GM18511 (cell line): ENCODE data around the gene BPIFA3.
"Not testable (repeated sequence)": the region's sequence is repeated elsewhere in the genome, so short reads cannot be mapped to it uniquely, and the experiment has no call there.

Experiments
- ATAC-seq: cut with Tn5 transposase; IDR thresholded peaks from one replicate; pipeline ENCODE4 v1.9.1; 2021; ENCODE audit warnings: mild to moderate bottlenecking, moderate library complexity; ENCODE audit not compliant: unreplicated experiment

BPIFA3 gene

DNA sequence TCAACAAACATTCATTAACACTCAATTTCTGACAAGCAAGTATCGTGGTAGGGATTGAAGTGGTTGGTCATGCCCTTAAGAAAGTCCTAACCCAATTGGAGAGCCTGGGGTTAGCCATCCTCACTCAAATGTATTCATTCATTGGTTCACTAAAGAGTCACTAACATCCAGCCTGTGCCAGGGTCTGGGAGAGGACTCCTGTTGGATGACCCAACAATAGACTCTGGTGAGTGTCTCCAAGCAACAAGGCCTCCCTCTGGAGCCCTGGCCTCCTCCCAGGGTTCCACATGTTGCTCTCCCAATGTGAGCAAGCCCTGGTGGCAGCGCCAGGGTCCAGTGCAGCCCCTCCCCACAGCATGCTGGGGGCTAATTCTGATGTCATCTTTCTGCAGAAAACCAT, at the start of gene BPIFA3:
Gene BPIFA3, plus strand, starts transcription at position 301 of the 400 bp plus-strand sequence. CDS start 185 bp downstream, outside the sequence.
- no peak for ATAC-seq

- ATAC-seq: no peak
Measured at GRCh38 chr20:33167859-33168258, 49.3 kb upstream of the BPIFA3 start, which contains the start of gene BPIFA2. TSS of gene BPIFA2 (plus strand) at chr20:33168159. CDS start at chr20:33169146, 987 bp downstream.

- no peak for ATAC-seq
Measured at GRCh38 chr20:33169176-33169794, 47.9 kb upstream of the BPIFA3 start.

GRCh38 chr20:33172781-33173180, 44.4 kb upstream of the BPIFA3 start:
- no peak for ATAC-seq

GRCh38 chr20:33175123-33175522, 42.0 kb upstream of the BPIFA3 start:
- no peak for ATAC-seq

DNA sequence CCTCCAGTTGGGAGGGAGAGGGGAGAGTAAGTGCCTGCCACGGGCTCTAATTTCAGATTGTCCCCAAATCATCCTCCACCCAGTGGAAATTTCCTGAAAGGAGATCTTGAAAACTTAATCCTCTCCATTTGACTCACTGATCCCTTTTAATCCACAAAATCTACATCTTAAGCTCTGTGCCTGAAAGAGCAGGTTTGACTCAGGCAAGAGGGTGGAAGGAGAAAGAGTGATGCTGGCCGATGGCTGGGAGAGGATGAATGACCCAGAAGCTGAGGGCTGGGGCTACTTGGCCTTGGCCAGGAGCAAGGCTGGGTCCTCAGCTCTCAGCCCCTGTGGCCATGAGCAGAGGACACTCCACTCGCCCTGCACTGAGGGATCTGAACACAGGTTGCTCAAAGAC, 41.1 kb upstream of the BPIFA3 start:
- no peak for ATAC-seq

GRCh38 chr20:33177866-33178265, 39.3 kb upstream of the BPIFA3 start:
- no peak for ATAC-seq

DNA sequence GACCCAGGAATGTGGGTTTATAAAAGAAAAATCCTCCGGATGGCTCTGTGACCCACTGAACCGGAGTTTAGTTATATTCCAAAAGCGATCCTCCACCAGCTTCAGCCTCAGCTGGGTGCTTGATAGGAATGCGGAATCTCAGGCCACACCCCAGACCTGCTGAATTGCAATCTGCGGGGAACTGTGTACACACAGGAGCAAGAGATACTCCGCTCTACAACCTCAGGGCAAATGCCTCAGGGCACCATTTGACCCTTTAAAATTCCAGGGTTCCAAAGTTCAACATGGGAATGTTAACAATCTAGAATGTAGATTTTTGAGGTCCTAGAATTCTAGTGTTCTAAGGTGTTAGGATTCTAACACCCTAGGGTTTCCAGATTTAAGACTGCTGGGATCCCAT, 38.4 kb upstream of the BPIFA3 start:
- no peak for ATAC-seq

GRCh38 chr20:33180169-33180568, 37.0 kb upstream of the BPIFA3 start:
- no peak for ATAC-seq

GRCh38 chr20:33181482-33182093, 35.6 kb upstream of the BPIFA3 start:
- ATAC-seq: no peak

GRCh38 chr20:33183312-33183711, 33.8 kb upstream of the BPIFA3 start:
- ATAC-seq: no peak

GRCh38 chr20:33185031-33185590, 32.0 kb upstream of the BPIFA3 start:
- not testable (repeated sequence) for ATAC-seq

GRCh38 chr20:33187491-33187890, 29.7 kb upstream of the BPIFA3 start:
- ATAC-seq: no peak

- ATAC-seq: no peak
Measured at GRCh38 chr20:33188421-33188820, 28.7 kb upstream of the BPIFA3 start.

GRCh38 chr20:33191484-33191883, 25.7 kb upstream of the BPIFA3 start:
- no peak for ATAC-seq

DNA sequence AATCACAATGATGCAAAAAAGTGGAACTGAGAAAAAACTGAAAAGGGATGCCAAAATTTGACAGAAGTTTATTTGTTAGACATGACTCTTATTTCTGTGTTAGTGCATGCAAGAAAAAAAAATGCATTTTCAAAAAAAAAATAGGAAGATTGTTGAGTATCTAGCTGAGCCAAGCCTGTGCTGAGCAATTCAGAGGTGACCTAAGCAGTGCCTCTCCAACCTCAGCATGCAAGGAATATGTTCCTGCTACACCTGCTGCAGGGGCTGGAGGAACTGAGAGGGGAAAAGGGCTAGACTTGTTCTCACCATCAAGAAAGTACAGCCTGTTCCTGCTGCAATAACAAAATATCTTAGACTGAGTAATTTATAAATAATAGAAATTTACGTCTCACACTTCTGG, 25.2 kb upstream of the BPIFA3 start:
- ATAC-seq: no peak

DNA sequence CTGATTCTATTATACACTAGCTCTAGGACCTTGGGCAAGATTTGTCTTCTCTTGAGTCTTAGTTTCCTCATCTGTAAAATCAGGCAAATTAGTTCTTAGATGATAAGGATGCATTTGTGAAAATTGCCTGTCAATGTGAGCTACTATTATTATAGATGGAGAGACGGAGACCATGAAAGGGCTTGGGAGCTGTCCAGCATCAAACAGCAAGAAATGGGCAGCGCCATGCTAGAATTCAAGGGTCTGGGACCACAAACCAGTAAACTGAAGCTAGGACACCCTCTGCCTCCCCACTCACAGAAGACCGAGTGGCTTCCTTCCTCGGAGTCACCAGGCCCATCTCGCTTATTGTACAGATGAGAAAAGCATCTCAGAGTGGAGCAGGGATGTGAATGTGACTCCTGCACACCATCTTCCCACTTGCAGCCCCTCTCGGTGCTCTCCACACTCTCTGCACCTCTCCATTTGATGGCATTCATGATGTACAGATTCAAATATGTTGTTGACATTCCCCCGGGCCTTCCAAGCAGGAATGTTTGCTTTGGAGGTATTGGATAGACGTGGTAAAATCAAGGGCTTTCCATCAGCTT, 24.1 kb upstream of the BPIFA3 start:
- no peak for ATAC-seq

- ATAC-seq: no peak
Measured at GRCh38 chr20:33199026-33199425, 18.1 kb upstream of the BPIFA3 start.

GRCh38 chr20:33202451-33202850, 14.7 kb upstream of the BPIFA3 start:
- no peak for ATAC-seq

GRCh38 chr20:33203444-33203843, 13.7 kb upstream of the BPIFA3 start:
- no peak for ATAC-seq

DNA sequence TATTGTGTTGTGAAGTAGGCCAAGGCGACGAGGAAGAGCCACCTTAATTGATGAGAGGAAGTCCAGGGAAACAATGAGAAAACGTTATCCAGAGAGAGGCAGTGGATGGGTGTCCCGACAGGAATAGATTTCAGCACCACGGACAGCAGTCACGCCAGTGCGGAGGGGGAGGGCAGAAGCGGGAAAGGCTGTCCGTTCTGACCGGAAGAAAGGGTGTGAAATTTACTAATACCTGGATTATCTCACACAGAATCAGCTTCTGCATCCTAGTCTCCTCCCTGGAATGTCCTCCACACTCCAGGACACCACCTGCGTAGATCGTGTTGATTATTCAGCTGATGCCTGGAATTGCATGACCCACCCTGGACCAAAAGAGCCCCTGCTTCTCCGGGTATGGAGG, 7.4 kb upstream of the BPIFA3 start:
- ATAC-seq: no peak

- ATAC-seq: no peak
Measured at GRCh38 chr20:33210371-33210770, 6.8 kb upstream of the BPIFA3 start.
